GM11168 (cell line): ENCODE measurements around the gene HES5.
"Not testable (repeated sequence)": the region's sequence is repeated elsewhere in the genome, so short reads cannot be mapped to it uniquely, and the experiment has no call there.

Source experiments
- in situ Hi-C: fragments of 300-500 bp; cut with MboI; formaldehyde crosslinking; loops from one replicate; pipeline ENCODE4 v1.12.0; 2022; ENCODE audit warnings: low sequenced_read_pairs; ENCODE audit not compliant: unreplicated experiment

Gene HES5

DNA sequence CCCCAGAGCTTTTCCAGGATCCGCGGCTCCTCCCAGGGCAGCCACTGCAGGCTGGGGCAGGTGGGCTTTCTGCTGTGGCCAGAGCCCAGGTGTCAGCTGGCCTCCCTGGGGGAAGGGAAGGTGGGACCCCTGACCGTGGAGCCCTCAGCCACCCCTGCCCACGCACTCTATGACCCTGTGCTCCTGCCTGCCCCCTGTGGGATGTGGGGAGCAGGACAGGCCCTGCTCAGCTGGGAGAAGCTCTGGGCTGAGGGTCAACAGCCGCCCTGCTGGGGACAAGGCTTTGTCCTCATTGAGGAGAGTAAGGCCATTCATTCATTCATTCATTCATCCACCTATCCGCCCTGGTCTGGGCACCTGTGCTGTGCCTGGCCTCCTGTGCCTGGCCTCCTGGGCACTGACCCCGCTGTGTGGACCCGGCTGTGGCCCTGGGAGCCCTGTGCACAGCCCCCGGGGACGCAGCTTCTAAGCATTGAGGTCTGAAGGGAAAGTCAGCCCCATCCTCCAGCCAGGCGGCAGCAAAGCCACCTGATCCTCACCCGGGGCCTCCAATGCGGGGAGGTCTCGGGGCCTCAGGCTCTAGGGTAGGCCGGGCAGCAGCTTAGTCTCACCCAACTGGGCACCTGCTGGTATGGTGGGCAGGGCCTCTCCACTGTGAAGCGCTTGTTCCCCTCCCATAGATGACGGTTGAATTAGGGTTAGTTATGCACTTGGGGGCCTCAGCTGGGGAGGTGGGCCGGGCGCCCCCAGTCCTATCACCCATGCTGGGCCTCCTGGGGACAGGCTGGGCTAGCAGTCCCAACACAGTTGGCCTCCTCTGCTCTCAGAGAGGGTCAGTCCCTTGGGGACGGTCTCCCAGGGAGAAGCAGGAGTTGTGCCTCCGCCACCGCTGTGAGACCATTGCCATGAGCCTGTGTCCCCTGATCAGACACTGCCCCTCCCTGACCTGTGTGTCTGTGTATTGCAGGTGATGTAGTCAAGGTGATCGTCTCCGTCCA is 32.1 kb upstream of the HES5 start:
- in situ Hi-C loops: no loop called here

DNA sequence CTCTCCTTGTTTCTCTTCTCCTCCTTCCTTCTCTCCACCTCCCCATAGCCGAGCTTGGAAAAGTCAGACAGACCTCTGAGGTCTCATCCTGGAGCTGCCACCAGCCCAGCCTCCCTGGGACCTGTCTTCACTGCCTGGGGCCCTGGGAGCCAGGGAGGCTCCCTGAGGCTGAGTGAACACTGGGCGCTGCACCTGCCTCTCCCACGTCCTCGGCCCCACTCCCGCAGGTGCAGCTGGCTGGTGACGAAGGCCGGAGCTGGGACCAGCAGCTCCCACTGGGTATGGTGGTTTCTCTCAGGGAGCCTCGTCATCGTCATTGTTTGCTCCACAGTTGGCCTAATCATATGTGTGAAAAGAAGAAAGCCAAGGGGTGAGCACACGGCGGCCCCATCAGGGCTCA is 31.4 kb upstream of the HES5 start:
- in situ Hi-C loops: no loop called here

DNA sequence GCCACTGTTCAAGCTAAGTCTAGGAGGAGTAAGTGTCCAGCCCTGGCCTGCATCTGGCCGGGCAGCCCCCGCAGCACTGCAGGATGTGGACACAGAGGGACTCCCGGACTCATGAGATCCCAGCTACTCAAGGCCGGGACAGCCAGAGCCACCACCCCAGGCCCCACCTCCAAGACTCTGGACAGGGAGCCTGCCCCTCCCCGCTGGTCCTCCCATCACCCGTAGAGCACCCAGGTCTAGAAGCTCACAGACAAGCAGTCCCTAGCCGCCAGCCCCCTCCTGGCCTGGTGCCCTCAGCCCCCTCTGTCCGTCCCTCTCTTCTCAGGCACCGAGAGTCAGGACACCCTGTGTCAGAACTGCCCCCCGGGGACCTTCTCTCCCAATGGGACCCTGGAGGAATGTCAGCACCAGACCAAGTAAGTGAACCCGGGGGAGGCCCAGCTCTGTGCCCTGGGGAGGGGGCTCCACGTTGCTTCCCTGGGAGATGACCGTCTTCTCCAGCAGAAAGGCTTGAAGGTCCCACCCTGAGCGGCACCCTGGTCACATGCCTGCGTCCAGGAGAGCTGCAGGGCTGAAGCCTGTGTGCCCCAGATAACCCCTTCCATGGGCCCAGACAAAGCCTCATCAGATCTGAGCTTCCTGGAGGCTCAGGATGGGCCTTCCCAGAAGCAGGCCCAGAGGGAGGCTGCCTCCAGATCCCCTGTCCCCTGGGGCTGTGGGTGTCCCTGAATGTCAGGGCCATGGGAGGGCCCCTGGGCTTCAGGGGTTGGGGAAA is 30.4 kb upstream of the HES5 start:
- in situ Hi-C loops: no loop called here

DNA sequence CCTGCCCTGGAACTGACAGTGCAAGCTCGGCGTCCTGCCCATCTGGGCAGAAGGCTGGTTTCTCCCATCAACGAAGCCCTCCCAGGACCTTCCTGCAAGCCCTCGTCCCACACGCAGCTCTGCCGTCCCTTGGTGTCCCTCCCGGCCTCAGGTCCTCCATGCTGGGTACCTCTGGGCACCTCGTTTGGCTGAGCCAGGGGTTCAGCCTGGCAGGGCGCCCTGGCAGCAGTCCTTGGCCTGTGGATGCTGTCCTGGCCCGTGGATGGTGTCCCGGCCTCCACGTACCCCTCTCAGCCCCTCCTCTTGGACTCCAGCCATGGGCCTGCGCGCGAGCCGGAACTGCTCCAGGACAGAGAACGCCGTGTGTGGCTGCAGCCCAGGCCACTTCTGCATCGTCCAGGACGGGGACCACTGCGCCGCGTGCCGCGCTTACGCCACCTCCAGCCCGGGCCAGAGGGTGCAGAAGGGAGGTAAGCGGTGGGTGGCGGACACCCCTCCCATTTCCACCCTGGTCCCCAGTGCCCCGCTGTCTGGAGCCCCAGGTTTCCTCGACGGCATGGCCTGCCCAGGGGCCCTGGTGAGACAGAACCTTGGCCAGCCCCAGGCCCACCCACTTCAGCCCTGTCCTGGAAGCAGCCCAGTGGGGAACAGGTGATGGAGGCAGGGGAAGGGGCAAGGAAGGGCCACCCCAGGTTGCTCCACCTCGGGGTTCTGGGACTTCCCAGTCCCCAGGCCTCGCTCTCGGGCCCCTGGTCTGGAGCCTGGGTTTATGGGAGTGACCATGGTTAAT is 29.6 kb upstream of the HES5 start:
- in situ Hi-C loops: no loop called here

DNA sequence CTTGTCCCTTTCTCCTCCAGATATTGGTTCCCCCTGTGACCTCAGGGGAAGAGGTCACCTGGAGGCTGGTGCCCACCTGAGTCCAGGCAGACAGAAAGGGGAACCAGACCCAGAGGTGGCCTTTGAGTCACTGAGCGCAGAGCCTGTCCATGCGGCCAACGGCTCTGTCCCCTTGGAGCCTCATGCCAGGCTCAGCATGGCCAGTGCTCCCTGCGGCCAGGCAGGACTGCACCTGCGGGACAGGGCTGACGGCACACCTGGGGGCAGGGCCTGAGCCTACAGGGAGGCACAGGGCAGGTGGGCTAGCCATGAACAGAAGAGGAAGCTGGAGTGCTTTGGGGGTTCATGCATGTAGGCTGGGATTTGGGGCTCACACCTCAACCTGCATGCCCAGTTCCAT is 28.8 kb upstream of the HES5 start:
- in situ Hi-C loops: no loop called here

DNA sequence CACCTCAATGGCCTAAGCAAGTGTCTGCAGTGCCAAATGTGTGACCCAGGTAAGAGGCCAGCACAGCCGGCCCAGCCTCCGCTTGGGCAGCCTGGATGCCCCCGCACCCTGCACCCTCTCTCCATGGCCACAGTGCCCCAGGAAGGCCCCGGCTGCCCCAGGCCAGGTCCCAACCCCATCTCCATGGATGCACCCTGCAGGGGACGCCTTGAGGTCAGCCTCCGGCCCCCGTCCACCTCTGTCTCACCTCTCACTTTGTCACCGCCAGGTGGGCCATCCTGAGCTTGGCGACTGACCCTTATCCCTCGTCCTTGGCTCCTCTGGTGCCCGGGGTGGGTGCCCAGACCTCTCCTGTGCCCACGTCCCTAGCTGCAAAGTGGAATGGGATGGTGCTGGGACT is 28.4 kb upstream of the HES5 start:
- in situ Hi-C loops: no loop called here

DNA sequence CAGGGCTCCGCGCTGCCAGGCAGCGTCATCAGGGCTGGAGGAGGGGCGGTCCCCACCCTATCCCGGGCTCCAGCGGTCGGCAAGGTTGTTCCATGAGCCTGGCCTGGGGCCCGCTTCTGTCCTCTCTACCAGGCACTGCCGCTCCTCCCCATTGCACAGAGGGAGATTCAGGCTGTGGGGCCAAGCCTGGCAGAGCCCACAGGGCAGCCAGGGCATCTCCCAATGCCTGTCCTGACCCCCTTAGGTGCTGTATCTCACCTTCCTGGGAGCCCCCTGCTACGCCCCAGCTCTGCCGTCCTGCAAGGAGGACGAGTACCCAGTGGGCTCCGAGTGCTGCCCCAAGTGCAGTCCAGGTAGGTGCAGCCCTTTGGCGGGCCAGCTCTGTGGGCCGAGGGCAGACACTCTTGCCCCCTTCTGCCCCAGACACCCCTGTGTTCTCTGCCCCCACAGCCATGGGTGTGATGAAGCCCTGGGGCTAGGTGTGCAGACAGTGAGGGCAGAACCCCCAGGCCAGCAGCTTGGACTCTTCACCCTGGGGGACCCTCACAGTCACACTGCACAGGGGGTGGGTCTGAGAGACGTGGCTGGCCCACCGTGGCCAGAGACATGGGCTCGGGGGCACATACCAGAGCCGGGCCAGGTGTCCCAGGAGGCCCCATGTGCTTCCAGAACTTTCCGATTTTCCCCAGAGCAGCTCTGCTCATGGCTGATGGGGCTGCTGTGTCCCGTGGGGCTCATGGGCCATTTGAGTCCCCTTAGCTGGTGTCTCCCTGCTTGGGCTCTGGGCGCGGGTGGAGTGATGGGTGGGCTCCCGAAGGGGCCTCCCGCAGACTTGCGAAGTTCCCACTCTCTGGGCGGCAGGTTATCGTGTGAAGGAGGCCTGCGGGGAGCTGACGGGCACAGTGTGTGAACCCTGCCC is 27.7 kb upstream of the HES5 start:
- in situ Hi-C loops: no loop called here

DNA sequence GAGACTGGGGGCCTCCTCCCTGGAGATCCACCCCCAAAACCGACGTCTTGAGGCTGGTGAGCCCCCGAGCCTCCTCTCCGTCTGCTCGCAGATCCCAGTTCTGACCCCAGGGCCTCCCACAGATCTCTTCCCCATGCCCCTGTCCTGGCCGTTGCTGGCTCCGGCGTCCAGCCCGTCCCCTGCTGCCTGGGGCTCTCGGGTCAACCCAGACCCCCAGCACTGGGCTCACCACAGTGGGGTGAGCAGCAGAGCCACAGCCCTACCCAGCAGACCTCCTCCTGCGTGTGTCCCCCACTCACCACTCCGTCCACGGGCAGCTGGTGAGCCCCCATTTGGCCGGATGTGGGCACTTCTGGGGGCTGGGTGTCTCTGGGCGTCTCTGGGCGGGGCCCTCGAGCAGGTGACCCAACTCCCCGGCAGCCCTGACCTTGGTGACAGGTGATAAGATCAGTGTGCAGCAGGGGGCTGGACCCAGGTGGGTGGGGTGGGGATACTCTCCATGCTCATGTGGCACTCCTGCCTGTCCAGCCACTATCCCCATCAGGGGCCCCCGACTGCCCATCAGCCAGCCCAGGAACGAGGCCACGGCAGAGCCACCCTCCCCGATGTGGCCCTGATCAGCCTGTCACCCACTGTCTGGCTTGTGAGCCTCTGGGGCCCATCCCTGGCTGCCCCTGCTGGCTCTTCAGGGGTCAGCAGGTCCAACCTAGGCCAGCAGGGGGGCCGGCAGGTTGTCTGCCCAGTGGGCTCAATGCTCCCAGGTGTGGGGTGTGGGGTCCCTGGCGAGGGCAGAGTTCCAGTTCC is 26.8 kb upstream of the HES5 start:
- in situ Hi-C loops: no loop called here

DNA sequence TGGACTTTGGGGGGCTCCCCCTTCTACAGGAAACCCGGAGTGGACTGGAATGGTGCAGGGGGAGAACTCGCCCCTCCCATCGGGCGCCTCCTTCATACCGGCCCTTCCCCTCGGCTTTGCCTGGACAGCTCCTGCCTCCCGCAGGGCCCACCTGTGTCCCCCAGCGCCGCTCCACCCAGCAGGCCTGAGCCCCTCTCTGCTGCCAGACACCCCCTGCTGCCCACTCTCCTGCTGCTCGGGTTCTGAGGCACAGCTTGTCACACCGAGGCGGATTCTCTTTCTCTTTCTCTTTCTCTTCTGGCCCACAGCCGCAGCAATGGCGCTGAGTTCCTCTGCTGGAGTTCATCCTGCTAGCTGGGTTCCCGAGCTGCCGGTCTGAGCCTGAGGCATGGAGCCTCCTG is 26.2 kb upstream of the HES5 start, which contains the start of gene TNFRSF14:
Gene TNFRSF14, plus strand, starts transcription at position 95 of the 401 bp plus-strand sequence. Its CDS starts 294 bp downstream, at position 389.
- in situ Hi-C loops: no loop called here

DNA sequence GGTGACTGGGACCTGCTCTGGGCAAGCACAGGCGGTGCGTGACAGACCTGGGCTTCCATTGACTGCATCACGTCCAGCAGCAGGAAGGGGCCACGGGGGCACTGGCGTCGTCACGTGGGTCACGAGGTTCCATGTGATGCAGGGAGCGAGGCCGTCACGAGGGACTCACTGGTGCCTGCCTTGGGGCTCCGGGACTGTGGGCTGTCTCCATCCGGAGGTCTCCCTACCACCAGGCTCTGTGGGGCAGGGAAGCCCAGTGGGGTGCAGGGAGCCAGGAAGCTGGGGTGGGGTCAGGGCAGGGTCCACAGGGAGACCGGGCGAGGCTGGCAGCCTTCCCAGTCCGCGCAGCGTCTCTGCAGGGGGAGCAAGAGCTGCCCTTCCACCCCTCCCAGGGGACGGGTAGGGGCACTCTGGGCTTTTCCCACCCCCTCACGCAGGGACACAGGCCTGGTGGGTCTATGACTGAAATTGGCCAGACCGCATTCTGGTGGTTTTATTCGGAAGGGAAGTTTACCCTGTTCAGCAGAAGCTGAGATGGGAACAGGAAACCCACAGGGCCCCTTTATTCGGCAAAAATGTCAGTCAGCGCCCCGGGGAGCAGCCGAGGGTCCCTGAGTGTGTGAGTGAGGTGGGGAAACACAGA is 25.7 kb upstream of the HES5 start:
- in situ Hi-C loops: no loop called here

DNA sequence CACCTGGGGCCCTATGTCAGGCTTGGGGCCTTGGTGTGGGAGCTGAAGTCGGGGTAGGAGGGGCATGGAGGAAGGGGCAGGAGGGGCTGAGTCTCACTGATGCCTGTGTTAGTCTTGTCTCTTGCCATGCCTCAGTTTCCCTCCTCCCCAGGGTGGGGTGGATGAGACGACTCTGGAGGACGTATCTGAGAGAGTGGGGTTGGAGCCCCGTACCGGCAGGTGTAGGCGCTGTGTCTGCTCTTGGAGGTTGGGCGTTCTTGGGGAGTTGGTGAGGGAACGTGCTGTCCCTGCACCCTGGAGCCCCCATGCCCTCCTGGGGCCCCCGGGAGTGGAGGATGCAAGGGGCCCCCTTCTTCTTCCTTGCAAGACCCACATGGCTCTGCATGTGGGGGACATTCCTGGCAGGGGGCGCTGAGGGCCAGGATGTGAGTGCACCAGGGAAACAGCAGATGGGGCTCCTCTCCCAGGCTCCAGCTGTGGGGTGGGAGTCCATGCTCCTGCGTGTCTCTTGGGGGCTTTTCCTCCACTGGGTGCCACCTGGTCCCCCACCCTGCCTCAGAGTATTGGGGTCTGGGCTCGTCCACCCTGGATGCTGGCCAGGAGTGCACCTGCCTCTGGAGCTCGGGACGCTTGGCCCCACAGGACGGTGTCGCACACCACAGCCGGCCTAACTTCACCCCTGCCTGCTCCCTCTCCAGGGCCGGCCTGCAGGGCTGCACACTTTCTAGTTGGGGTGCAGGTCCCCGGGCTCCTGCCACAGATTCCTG is 24.7 kb upstream of the HES5 start:
- in situ Hi-C loops: no loop called here

DNA sequence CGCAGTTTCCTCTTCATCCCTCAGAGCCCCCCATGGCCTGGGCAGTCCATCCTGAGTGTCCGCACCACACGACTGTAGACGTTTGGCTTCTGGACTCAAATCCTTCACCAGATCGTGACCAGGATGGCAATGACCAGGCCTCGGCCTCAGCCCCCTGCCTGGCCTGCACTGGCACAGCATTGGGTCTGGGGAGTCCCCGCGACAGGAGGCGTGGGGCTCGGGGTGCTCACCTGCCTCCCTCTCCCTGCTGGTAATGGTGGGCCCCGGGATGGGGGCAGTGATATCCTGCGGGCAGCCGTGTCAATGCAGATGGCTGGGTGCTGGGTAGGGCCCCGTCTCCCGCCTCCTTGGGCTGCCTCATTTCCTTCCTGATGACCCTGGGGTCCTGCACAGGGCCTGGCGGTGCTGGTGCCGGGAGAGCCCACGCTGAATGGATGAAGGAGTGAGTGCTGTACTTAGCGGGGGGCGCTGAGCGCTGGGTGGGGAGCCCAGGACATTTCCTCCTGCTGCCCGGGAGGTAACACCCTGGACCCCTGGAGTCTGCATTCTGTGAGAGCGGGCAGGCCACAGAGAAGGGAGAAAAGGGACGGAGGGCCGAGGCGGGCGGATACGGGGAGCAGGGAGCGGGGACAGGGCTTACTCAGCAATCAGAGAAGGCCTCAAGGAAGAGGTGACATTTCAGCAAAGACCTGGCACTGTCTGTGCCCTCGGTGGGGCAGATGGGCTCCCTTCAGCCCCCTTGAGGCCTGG is 24.0 kb upstream of the HES5 start:
- in situ Hi-C loops: no loop called here

DNA sequence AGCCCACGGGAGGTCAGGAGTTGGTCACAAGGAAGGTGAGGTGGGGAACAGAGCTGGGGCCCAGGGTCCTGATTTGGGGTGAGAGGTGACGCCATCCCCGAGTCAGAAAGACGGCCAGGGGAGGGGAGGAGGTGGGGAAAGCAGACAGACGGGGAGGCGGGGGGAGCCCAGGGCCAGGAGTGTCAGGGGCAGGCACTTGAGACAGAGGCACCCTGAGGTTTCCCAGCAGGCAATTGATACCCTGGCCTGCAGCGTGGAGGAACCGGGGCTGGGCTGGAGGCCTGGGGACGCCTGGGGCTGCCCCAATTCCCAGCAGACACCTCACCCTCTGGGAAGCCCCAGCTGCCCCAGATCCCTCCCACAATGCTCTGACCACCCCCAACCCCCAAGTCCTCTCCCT is 23.0 kb upstream of the HES5 start:
- in situ Hi-C loops: not testable (repeated sequence)

DNA sequence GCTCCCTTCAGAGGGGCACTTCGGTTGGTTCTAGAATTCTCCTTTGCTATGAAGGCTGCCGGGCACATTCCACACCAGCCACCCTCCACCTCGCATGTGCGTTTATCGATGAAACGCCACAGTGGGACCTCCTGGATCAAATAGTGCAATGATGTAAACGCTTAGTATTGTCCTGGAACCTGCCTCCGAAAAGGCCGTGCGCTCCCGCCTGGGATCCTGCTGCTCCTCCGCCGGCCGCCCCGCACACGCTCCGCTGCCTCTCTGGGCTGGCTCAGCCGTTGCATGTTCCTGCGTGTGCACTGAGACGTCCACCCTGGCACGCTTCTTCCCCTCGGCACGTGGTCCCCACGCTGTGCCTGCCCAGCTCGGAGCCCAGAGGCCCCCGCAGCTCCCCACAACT is 22.1 kb upstream of the HES5 start:
- in situ Hi-C loops: no loop called here

DNA sequence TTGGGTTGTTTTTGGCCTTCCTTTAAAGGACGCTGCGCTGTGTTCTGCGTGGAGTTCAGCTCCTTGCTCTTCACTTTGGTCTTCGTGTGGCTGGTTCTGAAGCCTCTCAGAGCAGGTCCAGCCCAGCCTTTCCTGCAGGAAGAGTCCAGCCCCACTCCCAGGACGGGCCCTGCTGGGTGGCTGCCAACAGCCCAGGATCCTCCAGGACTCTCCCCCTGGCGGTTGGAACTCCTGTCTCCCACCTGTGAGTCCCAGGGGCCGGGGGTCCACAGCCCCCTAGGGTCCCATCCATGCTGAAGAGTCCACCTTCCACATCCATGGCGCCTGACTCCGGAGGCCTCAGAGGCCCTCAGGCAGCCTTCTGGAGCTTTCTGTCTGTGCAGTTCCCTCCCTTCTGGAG is 21.5 kb upstream of the HES5 start:
- in situ Hi-C loops: not testable (repeated sequence)

DNA sequence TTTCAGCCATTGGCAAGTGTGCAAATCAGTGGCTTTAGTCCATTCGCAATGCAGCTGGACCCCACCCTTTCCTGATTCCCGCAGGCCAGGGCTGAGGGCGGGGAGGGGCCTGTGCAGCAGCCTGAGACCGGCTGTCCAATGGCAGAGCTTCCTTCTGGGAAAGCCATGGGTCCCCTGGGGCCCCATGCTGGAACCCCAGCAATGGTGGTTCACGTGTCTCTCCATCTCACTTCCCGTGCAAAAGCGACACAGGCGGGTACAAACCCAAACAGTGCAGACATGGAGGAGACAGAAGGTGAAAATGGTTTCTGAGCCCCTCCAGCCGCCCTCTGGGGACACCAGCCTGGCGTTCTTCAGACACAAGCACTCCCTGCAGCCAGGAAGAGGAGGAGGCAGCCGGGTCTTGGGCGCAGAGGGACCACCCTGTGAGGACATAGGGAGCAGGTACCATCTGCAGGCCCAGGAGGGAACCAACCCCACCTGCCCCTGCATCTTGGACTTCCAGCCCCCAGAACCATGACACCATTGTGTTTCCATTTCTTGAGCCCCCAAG is 20.3 kb upstream of the HES5 start:
- in situ Hi-C loops: not testable (repeated sequence)
